Thoracic aorta (tissue), 2 donors: ENCODE data around the gene EXOC4. TPM values are rescaled to one million over a fixed set of nuclear protein-coding genes. Genes with fewer than 3 reads are reported as not detected.

ENCODE experiments used
- ATAC-seq: fragments of 150-250 bp; one replicate; pipeline ENCODE4 v1.8.0; 2017; ENCODE audit warnings: low read depth; ENCODE audit not compliant: insufficient number of reproducible peaks, low FRiP score
- DNase-seq: peaks from one replicate; pipeline ENCODE4 v3.0.0-alpha.2; 2020; ENCODE audit warnings: low spot score
- H3K27ac ChIP-seq, 2 donors: fragments of 200-600 bp; sonication (generic); 1 replicate in 1 of 2; 2 replicates in 1 of 2; pipeline ENCODE4 v1.5.1; 2016; ENCODE audit warnings: mild to moderate bottlenecking in 2 of 2, moderate library complexity in 2 of 2
- H3K27me3 ChIP-seq: fragments of 200-600 bp; sonication (generic); replicated peaks from 2 replicates; pipeline ENCODE4 v1.6.0; 2016; ENCODE audit warnings: mild to moderate bottlenecking; ENCODE audit not compliant: insufficient read depth
- H3K36me3 ChIP-seq: fragments of 200-600 bp; sonication (generic); one replicate; pipeline ENCODE4 v1.5.1; 2016
- H3K4me1 ChIP-seq, 2 donors: fragments of 200-600 bp; sonication (generic); 1 replicate in 1 of 2; 2 replicates in 1 of 2; pipeline versions ENCODE4 v1.5.1 to v1.6.0; 2016; ENCODE audit warnings: low read depth in 2 of 2, mild to moderate bottlenecking in 1 of 2; ENCODE audit not compliant: control insufficient read depth in 1 of 2
- H3K4me3 ChIP-seq: fragments of 200-600 bp; sonication (generic); 2 replicates; pipeline ENCODE4 v1.5.1; 2016; ENCODE audit warnings: mild to moderate bottlenecking
- H3K9me3 ChIP-seq: fragments of 200-600 bp; sonication (generic); 2 replicates; pipeline ENCODE4 v1.5.1; 2016
- total RNA-seq, 2 donors: library from RNA; depleted of rRNA; stranded (reverse); fragments of >200 nt; gene quantifications; one replicate each; pipeline versions ENCODE4 v1.1.0 to v1.2.3, GENCODE V29; 2016
- TF ChIP-seq, protein P1 (sequence below): fragments of 200-600 bp; sonication (generic); IDR thresholded peaks from one replicate; pipeline ENCODE4 v1.5.1; 2019; ENCODE audit warnings: antibody characterized with exemption

EXOC4 gene
- total RNA-seq, 2 donors from 2014 or later: 65.3 to 72.8 TPM

DNA sequence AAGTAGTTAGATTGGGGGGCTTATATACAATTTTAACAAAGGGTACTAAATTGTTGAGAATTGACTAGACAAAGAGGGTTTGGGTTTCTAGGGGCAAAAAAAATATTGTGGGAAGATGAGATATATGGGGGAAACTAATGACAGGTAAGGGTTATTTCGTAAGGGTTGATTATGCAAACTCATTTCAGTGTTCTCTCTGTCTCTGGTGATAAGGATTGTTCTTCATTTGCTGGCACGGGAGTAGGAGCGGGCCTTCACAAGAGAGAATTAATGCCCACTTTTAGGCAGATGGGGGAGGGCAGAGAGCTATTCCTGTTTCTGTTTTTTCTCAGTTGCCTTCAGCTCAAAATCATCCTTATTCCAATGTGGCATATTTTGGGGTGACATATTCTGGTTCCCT lies 258.4 kb downstream of the EXOC4 start:
- TF ChIP-seq, protein P1, sequence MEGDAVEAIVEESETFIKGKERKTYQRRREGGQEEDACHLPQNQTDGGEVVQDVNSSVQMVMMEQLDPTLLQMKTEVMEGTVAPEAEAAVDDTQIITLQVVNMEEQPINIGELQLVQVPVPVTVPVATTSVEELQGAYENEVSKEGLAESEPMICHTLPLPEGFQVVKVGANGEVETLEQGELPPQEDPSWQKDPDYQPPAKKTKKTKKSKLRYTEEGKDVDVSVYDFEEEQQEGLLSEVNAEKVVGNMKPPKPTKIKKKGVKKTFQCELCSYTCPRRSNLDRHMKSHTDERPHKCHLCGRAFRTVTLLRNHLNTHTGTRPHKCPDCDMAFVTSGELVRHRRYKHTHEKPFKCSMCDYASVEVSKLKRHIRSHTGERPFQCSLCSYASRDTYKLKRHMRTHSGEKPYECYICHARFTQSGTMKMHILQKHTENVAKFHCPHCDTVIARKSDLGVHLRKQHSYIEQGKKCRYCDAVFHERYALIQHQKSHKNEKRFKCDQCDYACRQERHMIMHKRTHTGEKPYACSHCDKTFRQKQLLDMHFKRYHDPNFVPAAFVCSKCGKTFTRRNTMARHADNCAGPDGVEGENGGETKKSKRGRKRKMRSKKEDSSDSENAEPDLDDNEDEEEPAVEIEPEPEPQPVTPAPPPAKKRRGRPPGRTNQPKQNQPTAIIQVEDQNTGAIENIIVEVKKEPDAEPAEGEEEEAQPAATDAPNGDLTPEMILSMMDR: no peak
- no peak for ATAC-seq

DNA sequence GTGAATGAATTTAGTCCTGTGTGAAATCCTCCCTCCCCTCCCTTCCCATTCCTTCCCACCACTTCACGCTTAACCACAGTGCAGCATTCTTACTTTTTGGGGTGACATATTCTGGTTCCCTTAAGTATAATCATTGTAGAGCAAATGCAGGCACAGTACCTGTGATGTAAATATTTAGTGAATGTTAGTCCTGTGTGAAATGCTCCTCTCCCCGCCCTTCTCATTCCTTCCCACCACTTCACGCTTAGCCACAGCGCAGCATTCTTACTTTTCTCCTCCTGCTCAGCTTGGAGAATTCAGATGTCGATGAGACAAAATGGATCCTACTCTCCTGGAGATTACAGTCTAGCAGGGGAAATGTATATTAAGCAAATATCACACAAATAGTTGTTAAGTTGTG lies 258.8 kb downstream of the EXOC4 start:
- no peak overlapping the region for H3K27ac ChIP-seq
- ATAC-seq: no peak
- TF ChIP-seq, protein P1: no peak

More for the DNA sequence above, 258.4 kb downstream of the EXOC4 start:
- Histone ChIP-seq H3K9me3 (no peaks in the 10 kb centered on the region), H3K27me3 (no peaks in the 10 kb centered on the region), H3K4me1 (no peaks in the 10 kb centered on the region), H3K36me3 (no peaks in the 10 kb centered on the region), H3K27ac (no peak overlapping the region), H3K4me3 (no peak overlapping the region)
- DNase-seq: no peak

DNA sequence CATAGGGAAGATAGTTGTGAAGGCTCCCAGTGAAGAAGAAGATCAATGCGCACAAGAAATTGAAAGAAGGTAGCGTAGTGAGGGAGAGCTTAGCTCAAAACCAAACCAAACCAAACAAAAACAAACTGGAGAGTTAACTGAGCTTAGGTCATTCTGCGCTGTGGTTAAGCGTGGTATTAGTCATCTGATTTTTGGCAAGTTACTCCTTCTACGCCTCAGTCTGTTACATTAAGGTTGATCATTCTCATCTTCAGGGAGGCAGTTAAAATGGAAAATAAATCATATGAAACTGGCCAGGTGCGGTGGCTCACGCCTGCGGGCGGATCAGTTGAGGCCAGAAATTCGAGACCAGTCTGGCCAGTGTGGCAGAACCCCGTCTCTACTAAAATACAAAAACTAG lies 259.7 kb downstream of the EXOC4 start:
- H3K27me3 ChIP-seq: no peaks in the 10 kb centered on the region
- no peaks in the 10 kb centered on the region for H3K4me1 ChIP-seq
- TF ChIP-seq, protein P1: no peak
- H3K4me3 ChIP-seq: no peak overlapping the region
- ATAC-seq (no peak), DNase-seq (no peak)
- H3K36me3 ChIP-seq: no peaks in the 10 kb centered on the region
- no peak overlapping the region for H3K27ac ChIP-seq
- H3K9me3 ChIP-seq: no peaks in the 10 kb centered on the region

More for the DNA sequence above, 258.8 kb downstream of the EXOC4 start:
- no peaks in the 10 kb centered on the region for H3K27me3 ChIP-seq
- H3K4me1 ChIP-seq: no peaks in the 10 kb centered on the region
- DNase-seq: no peak
- no peaks in the 10 kb centered on the region for H3K9me3 ChIP-seq
- no peak overlapping the region for H3K4me3 ChIP-seq
- no peaks in the 10 kb centered on the region for H3K36me3 ChIP-seq

DNA sequence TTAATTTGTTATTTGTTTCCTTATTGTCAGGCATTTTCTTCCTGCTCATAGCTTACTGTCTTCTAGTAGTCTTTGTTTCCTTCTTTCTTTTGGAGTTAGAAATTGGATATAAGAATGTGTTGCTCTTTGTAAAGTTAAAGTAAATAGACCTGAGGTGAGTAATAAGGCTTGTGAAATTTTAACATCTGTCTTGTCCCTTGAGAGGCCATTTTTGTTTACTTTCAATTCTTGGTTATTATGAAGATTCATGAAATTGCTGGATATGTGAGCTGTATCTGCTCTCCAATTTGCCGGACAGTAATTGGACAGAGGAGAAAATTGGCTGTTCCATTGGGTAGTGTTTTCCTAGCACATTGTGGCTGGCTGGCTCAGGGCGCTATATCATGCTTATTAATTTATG lies 260.7 kb downstream of the EXOC4 start:
- ATAC-seq (no peak), DNase-seq (no peak)
- Histone ChIP-seq H3K4me3 (no peak overlapping the region), H3K27ac (no peak overlapping the region), H3K36me3 (no peaks in the 10 kb centered on the region), H3K9me3 (no peaks in the 10 kb centered on the region), H3K4me1 (no peaks in the 10 kb centered on the region), H3K27me3 (no peaks in the 10 kb centered on the region)
- TF ChIP-seq, protein P1: no peak

DNA sequence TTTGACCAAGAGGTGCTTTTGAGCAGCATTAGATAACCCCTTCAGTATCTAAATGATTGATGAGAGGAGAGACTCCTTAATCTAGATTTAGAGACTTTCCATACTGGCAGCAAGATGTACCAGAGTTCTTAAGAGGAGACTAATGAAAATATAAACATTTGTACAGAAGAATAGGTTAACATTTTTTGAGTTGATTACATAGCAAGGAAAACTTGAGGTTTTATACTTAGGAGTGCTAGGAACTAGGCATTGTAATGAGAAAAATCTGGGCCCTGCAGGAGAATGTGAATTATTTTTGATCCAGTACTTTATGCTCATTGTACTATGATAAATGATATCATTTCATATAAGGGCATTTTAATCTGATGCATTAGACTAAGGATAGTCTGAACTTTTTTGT lies 261.7 kb downstream of the EXOC4 start:
- ATAC-seq: no peak
- Histone ChIP-seq H3K4me3 (no peak overlapping the region), H3K27ac (no peak overlapping the region)

More for the DNA sequence above, 261.7 kb downstream of the EXOC4 start:
- Histone ChIP-seq H3K27me3 (no peaks in the 10 kb centered on the region), H3K4me1 (no peaks in the 10 kb centered on the region), H3K36me3 (no peaks in the 10 kb centered on the region), H3K9me3 (no peaks in the 10 kb centered on the region)
- TF ChIP-seq, protein P1: no peak
- no peak for DNase-seq
